Tibial nerve (tissue), 3 donors: ENCODE measurements around the gene INTS12.

Source experiments
- POLR2A ChIP-seq, 2 donors: fragments of 450-650 bp; IDR thresholded peaks; one replicate each; pipeline ENCODE4 v1.6.1; 2017; ENCODE audit warnings: antibody characterized with exemption in 2 of 2, mild to moderate bottlenecking in 2 of 2, moderate library complexity in 2 of 2
- TF ChIP-seq, protein P1 (sequence below), 5 experiments: fragments of 200-600 bp in 3 of 5; fragments of 450-650 bp in 2 of 5; sonication (generic) in 3 of 5; IDR thresholded peaks; one replicate each; pipeline ENCODE4 v1.5.1; 2016 to 2019; ENCODE audit warnings: antibody characterized with exemption in 5 of 5, mild to moderate bottlenecking in 3 of 5, moderate library complexity in 2 of 5

DNA sequence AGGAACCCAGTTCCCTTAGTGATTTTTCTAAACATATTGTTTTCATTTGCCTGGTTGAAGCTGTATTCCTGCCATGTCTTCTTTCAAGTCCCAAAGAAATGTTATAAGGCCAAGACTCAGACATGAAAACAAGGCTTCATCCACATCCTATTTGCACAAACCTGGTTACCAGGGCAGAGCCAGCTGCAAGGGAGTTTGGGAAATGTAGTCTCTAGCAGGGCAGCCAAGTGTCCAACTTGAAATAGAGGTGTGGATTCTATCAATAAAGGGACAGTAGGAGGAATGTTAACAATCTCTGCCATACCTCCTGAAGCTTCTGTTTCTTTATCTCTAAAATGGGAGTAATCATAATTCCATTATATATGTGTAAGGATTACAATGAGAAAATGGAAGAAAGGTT, 56.6 kb downstream of the INTS12 start:
- TF ChIP-seq, protein P1, sequence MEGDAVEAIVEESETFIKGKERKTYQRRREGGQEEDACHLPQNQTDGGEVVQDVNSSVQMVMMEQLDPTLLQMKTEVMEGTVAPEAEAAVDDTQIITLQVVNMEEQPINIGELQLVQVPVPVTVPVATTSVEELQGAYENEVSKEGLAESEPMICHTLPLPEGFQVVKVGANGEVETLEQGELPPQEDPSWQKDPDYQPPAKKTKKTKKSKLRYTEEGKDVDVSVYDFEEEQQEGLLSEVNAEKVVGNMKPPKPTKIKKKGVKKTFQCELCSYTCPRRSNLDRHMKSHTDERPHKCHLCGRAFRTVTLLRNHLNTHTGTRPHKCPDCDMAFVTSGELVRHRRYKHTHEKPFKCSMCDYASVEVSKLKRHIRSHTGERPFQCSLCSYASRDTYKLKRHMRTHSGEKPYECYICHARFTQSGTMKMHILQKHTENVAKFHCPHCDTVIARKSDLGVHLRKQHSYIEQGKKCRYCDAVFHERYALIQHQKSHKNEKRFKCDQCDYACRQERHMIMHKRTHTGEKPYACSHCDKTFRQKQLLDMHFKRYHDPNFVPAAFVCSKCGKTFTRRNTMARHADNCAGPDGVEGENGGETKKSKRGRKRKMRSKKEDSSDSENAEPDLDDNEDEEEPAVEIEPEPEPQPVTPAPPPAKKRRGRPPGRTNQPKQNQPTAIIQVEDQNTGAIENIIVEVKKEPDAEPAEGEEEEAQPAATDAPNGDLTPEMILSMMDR (IDR thresholded peaks at IDR 0.05), result no peak
- TF ChIP-seq POLR2A (IDR thresholded peaks at IDR 0.05), result no peak
